IPS DF 6.9 (cell line): ENCODE results near the gene GOLGA8Q.
"Not testable (repeated sequence)": the region's sequence is repeated elsewhere in the genome, so short reads cannot be mapped to it uniquely, and the experiment has no call there.

Source experiments
- DNase-seq: peaks from one replicate; pipeline ENCODE4 v3.0.0-alpha.2; 2013; ENCODE audit warnings: low read depth, low spot score
- H3K27ac ChIP-seq: one replicate; pipeline ENCODE4 v1.5.1; 2013; ENCODE audit warnings: low read length, control low read depth
- H3K27me3 ChIP-seq: 2 replicates; pipeline ENCODE4 v1.6.1; 2013; ENCODE audit warnings: mild to moderate bottlenecking, low read length; ENCODE audit not compliant: control insufficient read depth, insufficient read depth
- H3K36me3 ChIP-seq: 2 replicates; pipeline ENCODE4 v1.6.1; 2013; ENCODE audit warnings: low read length; ENCODE audit not compliant: control insufficient read depth, insufficient read depth
- H3K4me1 ChIP-seq: 2 replicates; pipeline ENCODE4 v1.6.1; 2013; ENCODE audit warnings: low read length; ENCODE audit not compliant: control insufficient read depth, insufficient read depth
- H3K4me3 ChIP-seq: 2 replicates; pipeline ENCODE4 v1.5.1; 2013; ENCODE audit warnings: mild to moderate bottlenecking, low read length
- H3K9me3 ChIP-seq: 2 replicates; pipeline ENCODE4 v1.6.1; 2013; ENCODE audit warnings: low read length, inconsistent platforms; ENCODE audit not compliant: control insufficient read depth, insufficient read depth
- WGBS: extraction: QIAGEN DNeasy Blood & Tissue Kit; methylation state at CpG from one replicate; pipeline ENCODE4 v1.1.7; 2013; ENCODE audit warnings: mixed read lengths, missing lambda C conversion rate; ENCODE audit not compliant: insufficient read length, insufficient coverage; 5-methylcytosine and 5-hydroxymethylcytosine counted together

The GOLGA8Q gene

DNA sequence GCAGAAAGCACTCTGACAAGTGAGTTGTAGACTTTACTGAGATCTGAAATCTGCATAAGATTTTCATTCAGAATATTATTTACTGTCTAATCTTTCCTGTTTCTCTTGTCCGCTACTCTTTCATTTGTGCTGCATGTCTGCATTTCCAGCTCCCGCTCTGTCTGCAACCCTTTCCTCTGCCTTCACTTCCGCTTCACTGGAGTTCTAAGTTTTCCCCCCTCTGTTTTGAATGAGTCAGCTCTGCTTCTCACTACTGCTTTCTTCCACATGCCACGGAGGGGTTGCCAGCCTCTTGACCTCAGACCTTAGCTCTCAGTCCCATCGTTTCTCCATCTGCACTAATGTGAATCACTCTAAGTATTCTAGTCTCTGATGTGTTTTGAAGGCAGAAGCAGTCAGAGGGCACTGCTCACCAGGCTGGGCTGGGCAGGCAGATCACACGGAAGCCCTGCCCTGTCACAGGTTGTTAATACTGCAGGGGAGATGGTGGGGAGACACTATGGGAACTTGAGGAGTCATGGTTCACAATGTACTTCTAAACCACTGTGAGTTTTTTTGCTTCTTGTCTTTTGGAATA lies 27.6 kb downstream of the GOLGA8Q start:
- H3K27me3 ChIP-seq, H3K4me1 ChIP-seq, H3K27ac ChIP-seq, H3K36me3 ChIP-seq, DNase-seq, H3K9me3 ChIP-seq, H3K4me3 ChIP-seq: not testable (repeated sequence)
- no CpG with 5 or more reads among the region's 6 CpGs for WGBS

- H3K27ac ChIP-seq, DNase-seq, H3K36me3 ChIP-seq, H3K9me3 ChIP-seq, H3K4me3 ChIP-seq, H3K27me3 ChIP-seq, H3K4me1 ChIP-seq: not testable (repeated sequence)
- WGBS: no CpG with 5 or more reads among the region's 4 CpGs
These were observed 28.9 kb downstream of the GOLGA8Q start for GRCh38 chr15:30580716-30581115.

DNA sequence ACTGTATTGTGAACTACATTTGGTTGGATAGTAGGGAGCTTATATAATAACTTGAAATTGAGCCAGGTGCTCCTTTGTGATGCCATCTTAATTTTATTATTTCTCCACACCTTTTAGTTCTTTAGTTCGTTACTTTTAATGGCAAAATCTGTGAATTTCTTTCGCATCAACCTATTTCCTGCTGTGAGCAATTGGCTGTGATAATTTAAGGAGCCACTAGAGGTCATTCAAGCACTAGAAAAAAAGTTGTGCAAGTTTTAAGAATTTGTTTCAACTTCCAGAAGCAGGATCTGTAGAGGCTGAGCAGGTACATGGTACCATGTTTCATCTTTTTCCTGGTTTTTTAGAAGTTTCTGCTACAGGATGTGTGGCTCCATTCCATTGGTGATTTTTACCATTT lies 47.1 kb downstream of the GOLGA8Q start:
- not testable (repeated sequence) for H3K9me3 ChIP-seq, H3K27ac ChIP-seq, H3K36me3 ChIP-seq, H3K27me3 ChIP-seq, H3K4me3 ChIP-seq, H3K4me1 ChIP-seq, DNase-seq
- WGBS: no CpG with 5 or more reads among the region's 2 CpGs

DNA sequence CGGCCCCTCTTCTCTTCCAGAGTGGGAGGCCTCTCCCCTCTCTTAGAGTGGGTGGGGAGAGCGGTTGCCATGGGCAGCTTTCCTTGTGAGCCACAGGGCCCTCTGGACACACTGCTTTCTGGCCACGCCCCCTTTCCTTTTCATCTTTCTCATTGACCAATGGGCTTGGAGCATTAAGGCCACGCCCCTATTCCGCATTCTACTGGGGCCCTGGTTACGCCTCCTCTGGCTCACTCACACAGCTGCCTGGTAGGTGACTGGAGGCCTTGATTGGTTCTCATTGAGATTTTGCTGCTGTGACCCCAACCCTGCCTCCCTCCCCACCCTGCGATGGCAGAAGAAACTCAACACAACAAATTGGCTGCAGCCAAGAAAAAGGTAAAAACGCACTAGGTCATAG lies 51.9 kb downstream of the GOLGA8Q start, which contains the start of gene GOLGA8H:
TSS of gene GOLGA8H (plus strand) at position 233 of the 400 bp plus-strand sequence. CDS start at position 331, 98 bp downstream.
- H3K27ac ChIP-seq, H3K27me3 ChIP-seq, DNase-seq, H3K4me3 ChIP-seq, H3K9me3 ChIP-seq, H3K36me3 ChIP-seq, H3K4me1 ChIP-seq: not testable (repeated sequence)
- no CpG with 5 or more reads among the region's 8 CpGs for WGBS
